GM12873 (cell line): ENCODE measurements around the gene PROM1.

Source experiments
- TF ChIP-seq, protein P1 (sequence below): IDR thresholded peaks from 2 replicates; pipeline ENCODE4 v1.5.1; 2012; ENCODE audit warnings: low read depth, mild to moderate bottlenecking, moderate library complexity, low read length, control low read depth; ENCODE audit not compliant: insufficient read depth; ENCODE audit errors: missing control alignments

Gene PROM1

DNA sequence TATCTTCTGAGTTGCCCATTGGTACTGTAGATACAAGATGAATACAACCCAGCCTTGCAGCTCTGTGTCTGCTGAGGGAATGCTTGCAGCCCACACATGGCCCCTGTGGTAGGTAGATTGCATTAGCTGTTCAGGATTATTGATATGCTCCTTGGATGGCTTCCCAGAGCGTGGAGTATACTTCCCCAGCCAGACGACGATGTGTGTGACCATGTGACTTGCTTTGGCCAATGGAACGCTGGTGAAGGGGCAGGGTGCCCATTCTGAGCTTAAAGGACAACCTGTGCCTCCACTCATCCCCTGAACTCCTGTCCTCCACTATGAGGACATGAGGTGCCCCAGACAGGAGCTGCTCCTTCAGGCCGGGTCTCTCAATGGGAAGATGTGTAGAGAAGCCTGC is 96.9 kb downstream of the PROM1 start:
- TF ChIP-seq, protein P1, sequence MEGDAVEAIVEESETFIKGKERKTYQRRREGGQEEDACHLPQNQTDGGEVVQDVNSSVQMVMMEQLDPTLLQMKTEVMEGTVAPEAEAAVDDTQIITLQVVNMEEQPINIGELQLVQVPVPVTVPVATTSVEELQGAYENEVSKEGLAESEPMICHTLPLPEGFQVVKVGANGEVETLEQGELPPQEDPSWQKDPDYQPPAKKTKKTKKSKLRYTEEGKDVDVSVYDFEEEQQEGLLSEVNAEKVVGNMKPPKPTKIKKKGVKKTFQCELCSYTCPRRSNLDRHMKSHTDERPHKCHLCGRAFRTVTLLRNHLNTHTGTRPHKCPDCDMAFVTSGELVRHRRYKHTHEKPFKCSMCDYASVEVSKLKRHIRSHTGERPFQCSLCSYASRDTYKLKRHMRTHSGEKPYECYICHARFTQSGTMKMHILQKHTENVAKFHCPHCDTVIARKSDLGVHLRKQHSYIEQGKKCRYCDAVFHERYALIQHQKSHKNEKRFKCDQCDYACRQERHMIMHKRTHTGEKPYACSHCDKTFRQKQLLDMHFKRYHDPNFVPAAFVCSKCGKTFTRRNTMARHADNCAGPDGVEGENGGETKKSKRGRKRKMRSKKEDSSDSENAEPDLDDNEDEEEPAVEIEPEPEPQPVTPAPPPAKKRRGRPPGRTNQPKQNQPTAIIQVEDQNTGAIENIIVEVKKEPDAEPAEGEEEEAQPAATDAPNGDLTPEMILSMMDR = no peak

DNA sequence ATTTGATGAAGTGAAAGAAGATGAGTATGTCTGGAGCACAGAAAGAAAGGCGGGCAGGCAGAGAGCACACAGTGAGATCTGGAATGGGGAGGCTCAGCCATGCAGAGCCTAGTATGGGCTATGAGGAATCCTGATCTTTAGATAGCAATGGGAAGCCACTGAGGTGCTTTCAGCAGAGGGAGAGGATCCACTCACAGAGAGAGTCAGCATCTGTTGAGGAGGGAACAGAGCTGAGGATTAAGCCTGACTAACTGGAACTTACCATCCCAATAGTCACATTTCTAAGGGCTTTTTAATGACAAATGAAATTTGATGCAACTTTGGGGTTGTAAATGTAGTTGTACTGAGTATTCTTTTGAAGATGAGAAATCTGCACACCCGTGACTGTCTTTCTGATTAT is 100.2 kb downstream of the PROM1 start:
- TF ChIP-seq, protein P1 = no peak

DNA sequence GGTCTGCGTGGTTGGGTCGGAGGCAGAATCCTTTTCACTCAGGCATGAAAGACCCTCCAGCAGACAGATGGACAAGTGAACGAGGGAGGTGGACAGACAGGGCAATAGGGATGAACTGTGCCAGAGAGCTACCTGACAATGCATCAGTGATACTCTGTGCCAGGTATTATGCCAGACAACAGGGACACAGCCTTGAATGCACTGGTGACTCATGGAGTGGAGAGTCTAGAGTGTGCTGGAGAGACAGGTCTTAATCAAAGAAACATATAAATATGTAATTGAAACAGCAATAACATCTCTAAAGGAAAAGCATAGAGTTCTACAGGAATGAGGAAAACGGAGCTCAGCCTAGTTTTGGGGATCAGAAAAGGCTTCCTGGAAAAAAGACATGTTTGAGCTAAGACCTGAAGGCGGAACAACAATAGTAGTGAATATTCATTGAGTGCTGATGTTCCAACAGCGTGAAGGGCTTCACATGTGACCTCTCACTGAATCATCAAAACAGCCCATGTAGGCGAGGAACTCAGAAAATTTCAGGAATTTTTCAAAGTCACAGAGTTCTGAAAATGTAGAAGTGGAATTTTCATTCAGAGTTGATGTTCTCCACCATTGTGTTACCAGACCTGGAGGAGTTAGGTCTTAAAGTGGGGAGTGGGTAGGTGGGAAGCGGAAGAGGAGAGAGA is 100.8 kb downstream of the PROM1 start:
- TF ChIP-seq, protein P1 = no peak

DNA sequence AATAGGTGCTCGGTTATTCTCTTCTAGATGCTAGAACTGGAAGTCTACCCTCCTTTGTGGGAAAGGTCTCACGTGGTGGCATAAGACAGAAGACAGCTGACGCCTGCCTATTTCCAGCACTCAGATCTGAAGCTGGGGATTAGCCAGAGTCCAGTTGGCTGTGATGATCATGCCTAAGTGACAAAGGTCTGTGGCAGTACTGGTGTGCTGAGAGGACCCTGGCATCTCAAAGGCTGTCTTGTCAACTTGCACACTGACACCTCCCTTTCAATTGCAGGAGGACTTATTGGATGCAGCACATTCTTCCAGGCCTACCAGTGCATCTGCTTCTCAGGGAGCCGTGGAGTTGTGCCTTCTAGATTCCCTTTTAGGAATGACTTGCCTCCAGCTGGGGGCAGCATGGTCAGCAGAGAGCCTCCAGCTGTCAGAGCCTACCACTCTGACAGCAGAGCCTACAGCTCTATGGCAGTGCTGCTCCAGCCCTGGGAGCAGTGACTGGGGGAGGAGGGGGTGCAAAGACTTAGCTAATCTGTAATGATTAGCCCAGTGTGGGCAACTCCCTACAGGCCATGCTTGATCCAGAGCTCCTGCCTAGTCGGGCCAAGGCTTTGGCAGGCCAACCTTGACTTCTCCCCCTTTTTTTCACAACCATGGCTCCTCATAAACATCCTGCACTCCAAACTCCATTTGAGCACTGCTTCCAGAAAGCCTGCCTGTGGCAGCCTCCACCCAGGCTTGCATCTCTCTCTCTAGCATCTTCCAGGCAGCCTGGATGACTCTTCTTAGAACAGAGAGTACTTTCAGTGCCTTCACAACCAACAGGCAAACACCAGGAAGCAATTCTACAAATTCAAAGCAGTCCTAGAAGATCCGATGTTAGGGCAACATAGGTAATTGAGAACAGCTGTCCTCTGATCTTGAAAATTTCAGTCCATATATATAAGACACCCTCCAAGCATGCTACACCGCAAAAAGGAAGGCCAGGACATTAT is 107.1 kb downstream of the PROM1 start:
- TF ChIP-seq, protein P1 = no peak

DNA sequence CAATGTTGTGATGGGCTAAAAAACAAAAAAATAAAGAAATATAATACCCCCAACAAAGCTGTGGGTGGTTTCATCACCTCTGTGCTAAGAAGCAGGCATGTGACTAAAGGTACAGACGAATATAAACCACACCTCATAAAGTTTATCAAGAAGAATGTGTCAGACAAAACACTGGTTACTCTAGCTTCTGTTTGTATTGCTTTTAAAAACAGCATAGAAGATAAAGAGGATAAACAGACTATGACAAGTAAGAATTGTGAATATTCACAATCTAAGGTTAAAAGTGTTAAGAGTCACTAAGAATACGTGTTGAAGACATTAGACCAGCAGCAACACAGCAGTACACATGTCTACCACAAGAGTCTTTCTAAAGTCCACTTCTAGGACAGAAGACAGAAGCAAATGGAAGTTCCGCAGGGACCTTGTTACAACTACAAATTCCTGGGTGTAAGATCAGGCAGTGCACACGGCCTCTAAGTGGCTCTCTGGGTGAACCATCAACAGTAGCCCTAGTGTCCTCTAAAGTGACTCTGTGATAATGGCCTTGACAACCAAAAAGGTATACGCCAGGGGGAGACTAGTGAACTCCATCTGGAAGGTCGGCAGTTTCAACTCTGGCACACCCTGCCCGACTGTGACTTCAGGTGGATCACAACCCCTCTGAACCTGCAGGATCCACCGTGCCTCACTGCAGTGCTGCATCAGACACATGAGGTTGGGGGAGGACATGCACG is 112.6 kb downstream of the PROM1 start:
- TF ChIP-seq, protein P1 = no peak

DNA sequence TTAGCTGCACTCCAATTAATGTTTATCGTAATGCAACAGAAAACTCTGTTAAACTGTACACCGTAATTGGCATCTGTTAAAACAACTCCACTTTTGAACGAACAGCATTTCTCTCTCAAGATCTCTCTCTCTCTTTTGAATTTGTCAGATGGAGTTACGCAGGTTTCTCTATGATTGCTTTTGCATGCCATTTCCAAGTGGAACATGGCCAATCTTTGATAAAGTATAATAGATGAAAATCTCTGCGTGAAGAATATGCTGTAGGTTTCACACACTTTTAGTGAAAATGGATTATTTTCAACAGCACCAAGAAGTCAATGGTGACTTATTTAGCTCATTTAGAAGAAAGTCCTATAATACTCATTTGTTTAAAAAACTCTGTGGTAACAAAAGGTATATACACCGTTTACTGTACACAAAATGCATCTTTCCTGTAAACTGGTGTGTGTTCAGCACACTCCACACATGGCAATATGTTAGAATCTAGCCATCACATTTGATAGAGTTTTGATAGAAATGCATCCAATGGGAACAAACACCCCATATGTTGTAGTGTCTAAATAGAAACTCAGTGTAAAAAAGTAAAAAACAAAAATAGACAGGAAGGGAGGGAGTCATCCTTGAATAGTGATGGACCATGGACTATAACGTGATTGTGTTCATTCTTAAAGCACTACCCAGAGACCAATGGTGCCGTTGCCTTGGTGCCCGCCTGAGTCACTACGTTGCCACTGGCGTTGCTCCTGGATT is 115.1 kb downstream of the PROM1 start:
- TF ChIP-seq, protein P1 = no peak
